ENCODE measurements around the gene TMIGD1.
A peak's percentile ranks its signal among the peaks of the same experiment; 100 is the strongest.

TMIGD1 gene

DNA sequence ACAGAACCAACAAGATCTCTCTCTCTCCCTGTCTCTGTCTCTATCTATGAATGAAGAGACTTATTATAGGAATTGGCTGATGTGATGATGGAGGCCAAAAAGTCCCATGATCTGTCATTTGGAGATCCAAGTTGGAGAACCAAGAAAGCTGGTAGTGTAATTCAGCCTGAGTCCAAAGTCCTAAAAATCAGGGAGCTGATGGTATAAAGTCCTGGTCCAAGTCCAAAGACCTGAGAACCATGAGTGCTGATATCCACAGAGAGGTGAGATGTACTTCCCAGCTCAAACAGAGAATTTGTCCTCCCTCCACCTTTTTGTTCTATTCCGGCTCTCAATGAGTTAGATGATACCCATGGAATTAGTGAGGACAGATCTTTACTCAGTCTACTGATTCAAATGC lies 15.4 kb upstream of the TMIGD1 start:
- no peak for DNase-seq (ENCODE audit: low read depth in 1 of 2, low spot score in 1 of 2)
- Histone ChIP-seq H3K4me3 (replicated peaks; ENCODE audit: insufficient read depth, low read length) (no peak overlapping the region), H3K27me3 (ENCODE audit: insufficient read depth, poor library complexity, severe bottlenecking) (no peaks in the 10 kb centered on the region), H3K27ac (replicated peaks) (no peak overlapping the region)
- TF ChIP-seq CTCF (IDR thresholded peaks at IDR 0.05; ENCODE audit: insufficient read depth, low read length) (no peak), POLR2AphosphoS5 (IDR thresholded peaks at IDR 0.05; ENCODE audit: low read depth) (no peak), SPI1 (IDR thresholded peaks at IDR 0.05; ENCODE audit: borderline replicate concordance, low read depth) (no peak), GABPA (IDR thresholded peaks at IDR 0.05; ENCODE audit: low read depth) (no peak)
- TF ChIP-seq, protein P1, sequence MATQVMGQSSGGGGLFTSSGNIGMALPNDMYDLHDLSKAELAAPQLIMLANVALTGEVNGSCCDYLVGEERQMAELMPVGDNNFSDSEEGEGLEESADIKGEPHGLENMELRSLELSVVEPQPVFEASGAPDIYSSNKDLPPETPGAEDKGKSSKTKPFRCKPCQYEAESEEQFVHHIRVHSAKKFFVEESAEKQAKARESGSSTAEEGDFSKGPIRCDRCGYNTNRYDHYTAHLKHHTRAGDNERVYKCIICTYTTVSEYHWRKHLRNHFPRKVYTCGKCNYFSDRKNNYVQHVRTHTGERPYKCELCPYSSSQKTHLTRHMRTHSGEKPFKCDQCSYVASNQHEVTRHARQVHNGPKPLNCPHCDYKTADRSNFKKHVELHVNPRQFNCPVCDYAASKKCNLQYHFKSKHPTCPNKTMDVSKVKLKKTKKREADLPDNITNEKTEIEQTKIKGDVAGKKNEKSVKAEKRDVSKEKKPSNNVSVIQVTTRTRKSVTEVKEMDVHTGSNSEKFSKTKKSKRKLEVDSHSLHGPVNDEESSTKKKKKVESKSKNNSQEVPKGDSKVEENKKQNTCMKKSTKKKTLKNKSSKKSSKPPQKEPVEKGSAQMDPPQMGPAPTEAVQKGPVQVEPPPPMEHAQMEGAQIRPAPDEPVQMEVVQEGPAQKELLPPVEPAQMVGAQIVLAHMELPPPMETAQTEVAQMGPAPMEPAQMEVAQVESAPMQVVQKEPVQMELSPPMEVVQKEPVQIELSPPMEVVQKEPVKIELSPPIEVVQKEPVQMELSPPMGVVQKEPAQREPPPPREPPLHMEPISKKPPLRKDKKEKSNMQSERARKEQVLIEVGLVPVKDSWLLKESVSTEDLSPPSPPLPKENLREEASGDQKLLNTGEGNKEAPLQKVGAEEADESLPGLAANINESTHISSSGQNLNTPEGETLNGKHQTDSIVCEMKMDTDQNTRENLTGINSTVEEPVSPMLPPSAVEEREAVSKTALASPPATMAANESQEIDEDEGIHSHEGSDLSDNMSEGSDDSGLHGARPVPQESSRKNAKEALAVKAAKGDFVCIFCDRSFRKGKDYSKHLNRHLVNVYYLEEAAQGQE (IDR thresholded peaks at IDR 0.05; ENCODE audit: insufficient replicate concordance, low read depth), result no peak

DNA sequence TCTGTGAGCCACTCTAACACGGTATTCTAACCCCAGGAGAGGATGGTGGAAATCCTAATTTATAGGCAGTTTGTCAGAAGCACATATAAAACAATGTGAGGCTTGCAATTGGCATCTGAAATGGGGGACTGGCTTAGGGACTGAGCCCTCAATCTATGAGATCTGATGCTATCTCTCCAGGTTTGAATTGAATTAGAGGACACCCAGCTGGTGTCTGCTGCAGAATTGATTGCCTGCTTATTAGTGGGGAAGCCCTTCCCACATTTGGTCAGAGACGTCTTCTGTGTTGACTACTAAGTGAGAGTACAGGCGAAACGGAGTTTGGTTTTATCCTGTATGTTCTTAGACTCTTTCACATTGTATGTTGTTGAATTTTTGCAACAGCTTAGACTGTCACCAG lies 13.6 kb upstream of the TMIGD1 start:
- H3K4me3 ChIP-seq (replicated peaks; ENCODE audit: insufficient read depth, low read length), result no peak overlapping the region
- TF ChIP-seq SPI1 (IDR thresholded peaks at IDR 0.05; ENCODE audit: borderline replicate concordance, low read depth) (no peak), POLR2AphosphoS5 (IDR thresholded peaks at IDR 0.05; ENCODE audit: low read depth) (no peak), GABPA (IDR thresholded peaks at IDR 0.05; ENCODE audit: low read depth) (no peak), CTCF (IDR thresholded peaks at IDR 0.05; ENCODE audit: insufficient read depth, low read length) (no peak)
- TF ChIP-seq, protein P1 (IDR thresholded peaks at IDR 0.05; ENCODE audit: insufficient replicate concordance, low read depth), result no peak
- no peak overlapping the region for H3K27ac ChIP-seq (replicated peaks)
- H3K27me3 ChIP-seq (ENCODE audit: insufficient read depth, poor library complexity, severe bottlenecking), result no peaks in the 10 kb centered on the region
- DNase-seq (ENCODE audit: low read depth in 1 of 2, low spot score in 1 of 2), result no peak

- H3K4me3 ChIP-seq (replicated peaks; ENCODE audit: insufficient read depth, low read length), result no peak overlapping the region
- peak overlapping the region; percentile 66 for H3K27ac ChIP-seq (replicated peaks)
- TF ChIP-seq POLR2AphosphoS5 (IDR thresholded peaks at IDR 0.05; ENCODE audit: low read depth), result no peak
- TF ChIP-seq CTCF (IDR thresholded peaks at IDR 0.05; ENCODE audit: insufficient read depth, low read length), result no peak
- TF ChIP-seq, protein P1 (IDR thresholded peaks at IDR 0.05; ENCODE audit: insufficient replicate concordance, low read depth), result no peak
- no peak for TF ChIP-seq SPI1 (IDR thresholded peaks at IDR 0.05; ENCODE audit: borderline replicate concordance, low read depth)
- TF ChIP-seq GABPA (IDR thresholded peaks at IDR 0.05; ENCODE audit: low read depth), result no peak
- no peaks in the 10 kb centered on the region for H3K27me3 ChIP-seq (ENCODE audit: insufficient read depth, poor library complexity, severe bottlenecking)
- no peak for DNase-seq (ENCODE audit: low read depth in 1 of 2, low spot score in 1 of 2)
These were observed 12.5 kb upstream of the TMIGD1 start for GRCh38 chr17:30346221-30346795.
